DMS53 (cell line): ENCODE measurements around the gene C13orf42.

Source experiments
- DNase-seq: peaks from one replicate; lab custom pipeline; 2025; lab: John Stamatoyannopoulos, UW

C13orf42 gene

GRCh38 chr13:51033421-51034185 is 77.5 kb downstream of the C13orf42 start:
- DNase-seq = peak; percentile 42

- no peak for DNase-seq
Observed at GRCh38 chr13:51032831-51033230, 78.2 kb downstream of the C13orf42 start.
